Measurements from ENCODE around the gene TMEM50A. TPM values are rescaled to one million over a fixed set of nuclear protein-coding genes. Genes with fewer than 3 reads are reported as not detected.
"Not testable (repeated sequence)": the region's sequence is repeated elsewhere in the genome, so short reads cannot be mapped to it uniquely, and the experiment has no call there.

The TMEM50A gene
- total and polyA plus RNA-seq, 2 donors (not counting 1 experiment from before 2014, with no cell fraction given) = 20.7 to 62.6 TPM

DNA sequence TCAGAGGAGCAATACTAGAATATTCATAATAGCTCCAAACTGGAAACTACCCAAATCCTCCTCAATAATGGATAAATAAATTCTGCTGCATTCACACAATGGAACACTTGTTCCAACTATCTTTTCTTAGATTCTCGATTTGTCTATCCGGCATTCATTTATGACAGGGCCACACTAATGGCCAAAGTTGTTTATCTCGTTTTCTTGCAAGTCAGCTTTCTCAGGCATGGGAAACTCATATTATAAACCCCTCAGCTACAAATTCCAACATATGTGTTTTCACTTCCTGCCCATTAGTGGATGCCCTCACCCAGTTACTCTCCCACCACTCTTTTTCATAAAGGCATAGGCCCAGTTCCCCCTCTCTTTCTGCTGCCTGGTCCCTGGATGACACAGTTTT is 40.2 kb downstream of the TMEM50A start:
- CTCF ChIA-PET; H3K27me3 Mint-ChIP-seq; H3K4me1 Mint-ChIP-seq; ATAC-seq (ENCODE audit: low read depth); H3K4me1 ChIP-seq (ENCODE audit: control insufficient read depth in 2 of 2, insufficient read depth in 2 of 2, low read length in 2 of 2); H3K4me3 Mint-ChIP-seq; H3K27ac ChIP-seq (ENCODE audit: low read length in 2 of 2); H3K79me2 ChIP-seq (ENCODE audit: control insufficient read depth, insufficient read depth, low read length); H3K27me3 ChIP-seq (replicated peaks in 1 of 4; ENCODE audit: control extremely low read depth in 1 of 4, control insufficient read depth in 3 of 4, insufficient read depth in 4 of 4, low read length in 3 of 4); H3K9ac ChIP-seq (ENCODE audit: low read length); H3K36me3 ChIP-seq (replicated peaks in 1 of 2; ENCODE audit: control extremely low read depth in 1 of 2, control insufficient read depth in 1 of 2, extremely low read depth in 1 of 2, insufficient read depth in 2 of 2, low read length in 1 of 2); H4K20me1 ChIP-seq (ENCODE audit: control insufficient read depth, insufficient read depth, low read length, poor library complexity, severe bottlenecking); H3K9me3 ChIP-seq (ENCODE audit: control extremely low read depth in 1 of 3, control insufficient read depth in 2 of 3, insufficient read depth in 1 of 3, low read length in 2 of 3); H3K4me2 ChIP-seq (replicated peaks; ENCODE audit: low read depth, low read length, poor library complexity, severe bottlenecking); DNase-seq; intact Hi-C loops (cut with micrococcal nuclease); POLR2A ChIA-PET; H3K9me3 Mint-ChIP-seq (ENCODE audit: insufficient read depth); H3K27ac Mint-ChIP-seq; H3K4me3 ChIP-seq (ENCODE audit: control extremely low read depth in 1 of 5, extremely low read depth in 1 of 5, insufficient read depth in 1 of 5, low read depth in 2 of 5, low read length in 4 of 5); H2AFZ ChIP-seq (ENCODE audit: insufficient read depth, low read depth, low read length, poor library complexity, severe bottlenecking): not testable (repeated sequence)
- 97% methylated on average over 3 of the region's 3 CpGs for WGBS (ENCODE audit: insufficient coverage)

DNA sequence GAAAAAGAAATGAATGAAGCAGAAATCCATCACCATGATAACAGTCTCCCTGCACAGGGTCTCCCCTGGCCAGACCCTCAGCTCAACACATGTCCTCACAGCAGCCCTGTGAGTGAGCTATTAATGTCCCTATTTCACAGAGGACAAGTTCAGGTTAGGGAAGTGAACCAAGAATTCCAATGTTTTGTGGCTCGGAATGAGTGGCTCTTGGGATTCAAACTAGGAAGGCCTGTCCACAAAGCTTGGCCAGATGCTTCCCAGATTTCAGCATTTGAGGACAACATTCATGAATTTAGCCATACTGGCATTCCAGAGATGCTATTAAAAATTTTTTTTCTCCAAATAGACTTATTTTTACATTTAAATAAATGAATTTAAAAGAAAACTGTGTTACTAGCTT is 44.4 kb downstream of the TMEM50A start:
- DNase-seq; H4K20me1 ChIP-seq (ENCODE audit: control insufficient read depth, insufficient read depth, low read length, poor library complexity, severe bottlenecking); H2AFZ ChIP-seq (ENCODE audit: insufficient read depth, low read depth, low read length, poor library complexity, severe bottlenecking); H3K27ac Mint-ChIP-seq; H3K4me3 ChIP-seq (ENCODE audit: control extremely low read depth in 1 of 5, extremely low read depth in 1 of 5, insufficient read depth in 1 of 5, low read depth in 2 of 5, low read length in 4 of 5); H3K4me3 Mint-ChIP-seq; H3K4me2 ChIP-seq (replicated peaks; ENCODE audit: low read depth, low read length, poor library complexity, severe bottlenecking); CTCF ChIA-PET; H3K36me3 ChIP-seq (replicated peaks in 1 of 2; ENCODE audit: control extremely low read depth in 1 of 2, control insufficient read depth in 1 of 2, extremely low read depth in 1 of 2, insufficient read depth in 2 of 2, low read length in 1 of 2); H3K27ac ChIP-seq (ENCODE audit: low read length in 2 of 2); POLR2A ChIA-PET; ATAC-seq (ENCODE audit: low read depth); H3K9me3 Mint-ChIP-seq (ENCODE audit: insufficient read depth); intact Hi-C loops (cut with micrococcal nuclease); H3K79me2 ChIP-seq (ENCODE audit: control insufficient read depth, insufficient read depth, low read length); H3K4me1 Mint-ChIP-seq; H3K9ac ChIP-seq (ENCODE audit: low read length); H3K4me1 ChIP-seq (ENCODE audit: control insufficient read depth in 2 of 2, insufficient read depth in 2 of 2, low read length in 2 of 2); H3K27me3 ChIP-seq (replicated peaks in 1 of 4; ENCODE audit: control extremely low read depth in 1 of 4, control insufficient read depth in 3 of 4, insufficient read depth in 4 of 4, low read length in 3 of 4); H3K9me3 ChIP-seq (ENCODE audit: control extremely low read depth in 1 of 3, control insufficient read depth in 2 of 3, insufficient read depth in 1 of 3, low read length in 2 of 3): not testable (repeated sequence)
- peaks cover 13% of the 10 kb centered on the region for H3K27me3 Mint-ChIP-seq
- 100% methylated on average over 1 of the region's 1 CpG for WGBS (ENCODE audit: insufficient coverage)

DNA sequence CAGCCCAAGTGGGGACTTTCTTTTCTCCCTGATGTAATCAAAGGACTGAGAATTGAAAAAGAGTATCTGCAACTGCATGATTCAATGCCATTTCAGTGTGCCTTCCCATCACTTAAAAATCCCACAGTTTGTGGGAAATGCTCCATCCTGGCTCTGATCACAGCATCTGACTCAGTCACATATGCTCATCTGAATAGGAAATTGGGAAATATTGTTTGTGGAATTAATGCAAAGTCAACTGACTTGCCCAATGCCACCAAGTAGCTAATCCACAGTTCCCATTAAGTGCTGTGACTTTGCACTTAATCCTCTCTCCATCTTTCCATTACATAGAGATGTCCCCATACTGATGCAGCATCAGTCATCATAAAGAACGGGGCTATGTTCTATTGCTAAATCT is 45.0 kb downstream of the TMEM50A start:
- H4K20me1 ChIP-seq (ENCODE audit: control insufficient read depth, insufficient read depth, low read length, poor library complexity, severe bottlenecking); H3K9me3 Mint-ChIP-seq (ENCODE audit: insufficient read depth); H3K79me2 ChIP-seq (ENCODE audit: control insufficient read depth, insufficient read depth, low read length); H3K9ac ChIP-seq (ENCODE audit: low read length); H3K4me3 Mint-ChIP-seq; CTCF ChIA-PET; H3K27ac Mint-ChIP-seq; H3K4me2 ChIP-seq (replicated peaks; ENCODE audit: low read depth, low read length, poor library complexity, severe bottlenecking); ATAC-seq (ENCODE audit: low read depth); DNase-seq; H3K27ac ChIP-seq (ENCODE audit: low read length in 2 of 2); intact Hi-C loops (cut with micrococcal nuclease); H3K27me3 ChIP-seq (replicated peaks in 1 of 4; ENCODE audit: control extremely low read depth in 1 of 4, control insufficient read depth in 3 of 4, insufficient read depth in 4 of 4, low read length in 3 of 4); H3K4me1 ChIP-seq (ENCODE audit: control insufficient read depth in 2 of 2, insufficient read depth in 2 of 2, low read length in 2 of 2); H3K4me1 Mint-ChIP-seq; POLR2A ChIA-PET; H3K4me3 ChIP-seq (ENCODE audit: control extremely low read depth in 1 of 5, extremely low read depth in 1 of 5, insufficient read depth in 1 of 5, low read depth in 2 of 5, low read length in 4 of 5); H2AFZ ChIP-seq (ENCODE audit: insufficient read depth, low read depth, low read length, poor library complexity, severe bottlenecking); H3K9me3 ChIP-seq (ENCODE audit: control extremely low read depth in 1 of 3, control insufficient read depth in 2 of 3, insufficient read depth in 1 of 3, low read length in 2 of 3); H3K36me3 ChIP-seq (replicated peaks in 1 of 2; ENCODE audit: control extremely low read depth in 1 of 2, control insufficient read depth in 1 of 2, extremely low read depth in 1 of 2, insufficient read depth in 2 of 2, low read length in 1 of 2): not testable (repeated sequence)
- peaks cover 13% of the 10 kb centered on the region for H3K27me3 Mint-ChIP-seq
- WGBS (ENCODE audit: insufficient coverage) = 100% methylated on average over 1 of the region's 1 CpG

DNA sequence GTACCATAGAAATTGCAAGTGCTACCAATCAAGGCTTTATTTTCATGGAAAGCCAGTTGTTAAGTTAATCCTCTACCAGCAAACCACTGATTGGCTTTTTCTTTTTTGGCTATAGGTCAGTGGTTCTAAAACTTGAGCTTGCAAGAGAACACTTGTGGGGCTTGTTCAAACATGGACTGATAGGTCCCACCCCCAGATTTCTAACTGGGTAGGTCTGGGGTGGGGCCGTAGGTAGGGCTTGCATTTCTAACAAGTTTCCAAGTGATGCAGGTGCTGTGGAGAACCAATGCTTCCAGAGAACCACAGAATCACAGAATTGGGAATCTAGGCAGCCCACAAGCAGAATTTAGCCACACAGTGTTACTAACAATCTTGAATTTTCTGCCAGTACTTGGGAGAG is 45.7 kb downstream of the TMEM50A start:
- POLR2A ChIA-PET; H3K4me1 ChIP-seq (ENCODE audit: control insufficient read depth in 2 of 2, insufficient read depth in 2 of 2, low read length in 2 of 2); H3K9ac ChIP-seq (ENCODE audit: low read length); H3K9me3 Mint-ChIP-seq (ENCODE audit: insufficient read depth); ATAC-seq (ENCODE audit: low read depth); H3K27ac Mint-ChIP-seq; H3K4me3 ChIP-seq (ENCODE audit: control extremely low read depth in 1 of 5, extremely low read depth in 1 of 5, insufficient read depth in 1 of 5, low read depth in 2 of 5, low read length in 4 of 5); CTCF ChIA-PET; H3K27me3 ChIP-seq (replicated peaks in 1 of 4; ENCODE audit: control extremely low read depth in 1 of 4, control insufficient read depth in 3 of 4, insufficient read depth in 4 of 4, low read length in 3 of 4); H3K27ac ChIP-seq (ENCODE audit: low read length in 2 of 2); H3K4me1 Mint-ChIP-seq; H3K36me3 ChIP-seq (replicated peaks in 1 of 2; ENCODE audit: control extremely low read depth in 1 of 2, control insufficient read depth in 1 of 2, extremely low read depth in 1 of 2, insufficient read depth in 2 of 2, low read length in 1 of 2); H3K4me2 ChIP-seq (replicated peaks; ENCODE audit: low read depth, low read length, poor library complexity, severe bottlenecking); H3K9me3 ChIP-seq (ENCODE audit: control extremely low read depth in 1 of 3, control insufficient read depth in 2 of 3, insufficient read depth in 1 of 3, low read length in 2 of 3); H4K20me1 ChIP-seq (ENCODE audit: control insufficient read depth, insufficient read depth, low read length, poor library complexity, severe bottlenecking); H2AFZ ChIP-seq (ENCODE audit: insufficient read depth, low read depth, low read length, poor library complexity, severe bottlenecking); intact Hi-C loops (cut with micrococcal nuclease); DNase-seq; H3K79me2 ChIP-seq (ENCODE audit: control insufficient read depth, insufficient read depth, low read length); H3K4me3 Mint-ChIP-seq: not testable (repeated sequence)
- peaks cover 13% of the 10 kb centered on the region for H3K27me3 Mint-ChIP-seq
- no CpG with 5 or more reads among the region's 1 CpG for WGBS (ENCODE audit: insufficient coverage)
